GM21528 (cell line): Measurements from ENCODE around the gene ACTRT2.

Experiments
- ATAC-seq: cut with Tn5 transposase; IDR thresholded peaks from one replicate; pipeline ENCODE4 v1.9.1; 2021; ENCODE audit warnings: mild to moderate bottlenecking, moderate library complexity; ENCODE audit not compliant: unreplicated experiment, low FRiP score

Gene ACTRT2

DNA sequence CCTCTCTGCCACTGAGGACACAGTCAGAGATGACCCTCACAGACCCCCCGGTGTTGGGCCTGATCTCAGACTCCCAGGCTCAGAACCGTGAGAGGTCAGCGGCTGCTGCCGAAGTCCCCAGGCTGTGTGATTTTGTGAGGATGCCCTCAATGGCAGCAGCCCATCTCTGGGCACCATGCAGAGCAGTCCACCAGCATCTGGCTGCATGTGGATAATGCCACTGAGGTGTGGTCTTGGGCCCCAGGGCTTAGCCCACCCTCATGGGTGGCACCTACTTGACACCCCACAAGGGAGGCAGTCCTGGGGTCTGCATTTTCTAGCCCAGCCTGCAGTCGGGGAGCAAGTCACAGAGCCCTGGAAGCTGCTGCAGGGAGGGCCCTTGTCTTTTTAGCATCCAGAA is 5.5 kb upstream of the ACTRT2 start:
- no peak for ATAC-seq

DNA sequence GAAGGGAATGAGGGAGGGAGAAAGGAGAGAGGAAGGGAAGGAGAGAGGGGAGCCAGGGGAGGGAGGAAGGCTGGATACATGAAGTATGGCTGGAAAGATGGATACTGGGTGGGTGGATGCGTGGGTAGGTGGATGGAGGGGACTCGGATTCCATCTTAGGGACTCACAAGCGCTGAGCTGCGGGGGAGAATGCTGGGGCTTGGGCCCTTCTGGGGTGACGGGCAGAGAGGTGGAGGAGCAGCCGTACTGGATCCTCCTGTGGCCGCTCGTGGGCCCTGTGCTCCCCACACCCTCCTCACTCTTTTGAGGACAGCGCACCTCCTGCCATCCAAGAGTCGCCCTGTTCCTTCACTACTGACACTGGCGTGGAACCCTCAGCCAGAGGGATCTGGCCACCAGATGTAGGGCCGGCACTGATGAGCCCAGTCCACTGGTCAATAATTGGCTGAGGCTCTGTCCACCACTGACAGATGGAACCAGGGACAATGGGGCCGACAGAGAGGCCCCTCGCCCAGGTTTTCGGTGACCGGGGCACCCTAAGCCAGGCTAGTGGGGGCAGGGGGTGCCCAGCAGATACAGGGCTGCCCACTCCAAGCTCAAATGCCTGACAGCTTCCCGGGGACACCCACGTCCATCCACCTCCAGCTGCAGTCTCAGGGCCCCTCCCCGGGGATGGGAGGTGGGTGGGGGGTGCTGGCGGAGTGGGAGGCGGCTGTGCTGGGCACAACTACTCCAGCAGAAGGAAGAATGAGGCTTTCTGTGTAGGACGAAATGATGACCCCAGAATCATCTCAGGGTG is 4.4 kb upstream of the ACTRT2 start:
- no peak for ATAC-seq

DNA sequence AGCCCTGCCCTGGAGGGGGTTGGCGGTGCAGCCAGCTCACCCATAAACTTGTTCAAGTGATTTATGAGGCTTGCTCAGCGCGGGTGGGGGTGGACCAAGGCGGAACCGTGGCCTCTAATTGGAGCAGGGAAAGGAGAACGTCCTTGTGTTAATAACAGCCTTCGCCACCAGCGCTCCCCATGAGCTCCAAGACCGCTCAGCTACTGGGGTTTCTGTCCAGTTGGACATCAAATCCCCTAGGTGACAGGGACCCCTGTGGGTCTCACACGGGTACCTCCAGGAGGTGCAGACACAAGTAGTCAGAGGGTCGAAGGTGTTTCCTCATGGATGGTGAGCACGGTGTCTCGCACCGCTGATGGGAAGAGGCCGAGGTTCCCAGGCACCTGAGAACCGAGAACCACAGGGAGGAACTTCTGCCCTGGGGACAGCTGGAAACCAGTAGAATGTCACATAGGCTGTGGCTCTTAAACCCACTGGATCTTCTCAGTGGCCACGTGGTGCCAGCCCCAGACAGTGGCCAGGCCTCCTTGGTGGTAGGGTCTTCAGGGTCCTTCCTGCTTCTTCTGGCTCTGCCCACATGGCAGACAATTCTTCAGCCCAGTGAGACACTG is 3.7 kb upstream of the ACTRT2 start:
- no peak for ATAC-seq

DNA sequence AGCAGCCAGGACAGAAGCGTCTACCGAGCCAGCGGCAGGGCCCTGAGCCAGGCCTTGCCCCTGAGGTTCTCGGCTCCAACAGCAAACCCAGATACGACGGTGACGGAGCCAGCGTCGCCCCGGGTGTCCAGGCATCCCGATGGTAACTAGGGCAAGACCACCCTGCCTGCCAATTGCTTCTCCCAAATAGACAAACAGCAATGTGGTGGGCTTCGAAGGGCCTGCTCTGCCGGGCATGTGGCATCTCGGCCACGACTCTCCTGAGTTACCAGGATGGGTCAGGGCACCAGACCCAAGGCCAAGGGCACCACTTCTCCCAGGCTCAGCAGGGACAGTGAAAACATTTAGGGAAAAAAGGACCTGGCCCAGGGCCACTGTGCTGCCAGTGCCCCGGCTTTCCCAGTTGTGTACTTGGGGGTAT is 3.2 kb upstream of the ACTRT2 start:
- no peak for ATAC-seq

DNA sequence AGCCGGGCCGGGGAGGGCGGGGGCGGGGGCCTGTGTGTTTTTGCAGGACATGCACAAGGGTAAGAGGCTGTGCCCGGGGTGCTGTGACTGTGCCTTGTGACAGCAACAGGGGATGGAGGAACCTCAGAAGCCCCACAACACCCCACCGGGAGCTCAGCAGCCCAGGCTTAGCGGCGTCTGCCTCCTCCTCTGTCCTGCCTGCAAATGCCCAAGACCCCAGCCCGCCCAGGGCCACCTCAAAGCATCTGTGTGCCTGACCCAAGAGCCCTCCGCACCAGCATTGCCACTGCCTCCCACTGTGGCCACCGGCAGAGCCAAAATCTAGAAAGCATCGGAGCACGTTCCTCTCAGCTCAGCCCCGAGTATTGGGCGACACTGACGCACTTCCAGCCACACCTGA is 2.7 kb upstream of the ACTRT2 start:
- ATAC-seq, result no peak

DNA sequence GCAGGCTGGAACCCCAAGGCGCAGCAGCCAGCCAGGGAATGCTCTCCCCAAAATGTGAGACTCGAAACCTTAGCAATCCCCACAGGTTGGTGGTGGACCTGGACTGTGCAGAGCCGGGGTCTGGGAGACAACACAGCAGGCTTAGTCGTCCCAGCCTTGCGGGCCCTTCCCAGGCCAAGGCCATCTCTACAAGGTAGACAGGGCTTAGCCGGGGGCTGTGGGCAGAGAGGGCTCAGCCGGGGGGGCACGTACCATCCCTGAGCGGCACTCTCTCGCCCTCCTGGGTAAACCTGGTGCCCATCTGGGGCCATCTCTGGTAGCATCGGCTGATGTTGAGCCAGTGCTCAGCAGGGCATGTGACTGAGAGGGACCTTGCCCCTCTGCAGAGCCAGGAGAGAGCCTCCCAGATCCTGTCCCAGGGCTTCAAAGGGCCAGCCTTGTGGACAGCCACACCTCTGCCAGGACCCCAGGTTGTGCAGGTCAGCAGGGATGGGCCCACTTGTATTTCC is 2.2 kb upstream of the ACTRT2 start:
- no peak for ATAC-seq

DNA sequence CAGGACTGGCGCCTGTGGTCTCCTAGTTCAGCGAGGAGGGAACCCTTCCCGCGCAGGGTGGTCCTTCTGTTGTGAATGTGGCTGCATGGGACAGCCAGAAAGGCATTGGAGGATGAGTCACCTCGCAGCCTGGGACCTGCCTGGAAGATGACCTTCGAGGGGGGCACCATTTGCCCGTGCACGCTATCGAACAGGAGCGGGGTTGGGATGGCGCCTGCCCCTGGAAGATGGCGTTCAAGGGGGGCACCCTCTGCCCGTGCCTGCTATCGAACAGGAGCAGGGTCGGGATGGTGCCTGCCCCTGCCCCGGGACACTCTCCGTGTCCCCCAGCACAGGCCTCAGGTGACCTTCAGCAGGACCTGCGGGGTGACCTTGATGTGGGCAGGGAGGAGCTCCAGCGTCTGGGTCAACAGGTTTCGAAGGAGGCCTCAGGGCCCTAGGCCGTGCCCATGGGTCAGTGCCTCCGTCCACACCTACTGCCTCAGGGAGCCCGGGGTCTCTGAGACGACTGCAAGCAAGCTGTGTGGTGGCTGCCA is 1.7 kb upstream of the ACTRT2 start:
- ATAC-seq, result no peak

DNA sequence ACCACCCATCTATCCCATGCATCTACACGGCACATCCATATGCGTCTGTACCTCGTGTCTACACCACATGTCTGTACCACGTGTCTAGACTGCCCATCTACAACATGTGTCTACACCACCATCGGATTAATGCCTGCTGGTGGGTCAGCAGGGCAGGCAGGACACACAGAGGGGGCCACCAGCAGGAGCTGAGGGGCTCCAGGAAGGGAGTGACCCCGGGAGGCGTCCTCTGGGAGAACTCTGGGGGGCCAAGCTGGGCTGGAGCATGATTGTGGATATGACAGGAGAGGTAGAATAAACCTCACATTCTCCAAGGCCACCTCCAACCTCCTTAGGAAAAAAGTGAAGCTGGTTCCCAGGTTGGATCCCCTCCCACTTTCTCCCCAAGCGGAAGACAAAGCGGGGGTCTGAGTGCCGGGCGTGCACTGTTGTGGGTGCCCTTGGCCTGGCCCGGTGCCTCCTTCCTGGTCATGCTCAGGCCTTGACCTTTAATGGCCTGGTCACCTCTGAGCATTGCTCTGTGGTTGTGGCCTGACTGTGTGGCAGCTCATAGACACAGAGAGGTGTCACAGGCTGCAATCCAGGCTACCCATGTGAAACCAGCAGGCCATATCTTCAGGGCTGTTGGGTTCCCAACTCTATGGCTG is 881 bp upstream of the ACTRT2 start:
- ATAC-seq, result no peak

DNA sequence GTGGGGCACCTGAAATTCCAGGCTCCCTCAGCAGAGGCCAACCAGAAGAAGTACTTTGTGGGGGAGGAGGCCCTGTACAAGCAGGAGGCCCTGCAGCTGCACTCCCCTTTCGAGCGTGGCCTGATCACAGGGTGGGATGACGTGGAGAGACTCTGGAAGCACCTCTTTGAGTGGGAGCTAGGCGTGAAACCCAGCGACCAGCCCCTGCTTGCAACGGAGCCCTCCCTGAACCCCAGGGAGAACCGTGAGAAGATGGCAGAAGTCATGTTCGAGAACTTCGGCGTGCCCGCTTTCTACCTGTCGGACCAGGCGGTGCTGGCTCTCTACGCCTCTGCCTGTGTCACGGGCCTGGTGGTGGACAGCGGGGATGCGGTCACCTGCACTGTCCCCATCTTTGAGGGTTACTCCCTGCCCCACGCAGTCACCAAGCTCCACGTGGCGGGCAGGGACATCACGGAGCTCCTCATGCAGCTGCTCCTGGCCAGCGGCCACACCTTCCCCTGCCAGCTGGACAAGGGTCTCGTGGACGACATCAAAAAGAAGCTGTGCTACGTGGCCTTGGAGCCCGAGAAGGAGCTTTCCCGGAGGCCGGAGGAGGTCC is 634 bp downstream of the ACTRT2 start:
- no peak for ATAC-seq

DNA sequence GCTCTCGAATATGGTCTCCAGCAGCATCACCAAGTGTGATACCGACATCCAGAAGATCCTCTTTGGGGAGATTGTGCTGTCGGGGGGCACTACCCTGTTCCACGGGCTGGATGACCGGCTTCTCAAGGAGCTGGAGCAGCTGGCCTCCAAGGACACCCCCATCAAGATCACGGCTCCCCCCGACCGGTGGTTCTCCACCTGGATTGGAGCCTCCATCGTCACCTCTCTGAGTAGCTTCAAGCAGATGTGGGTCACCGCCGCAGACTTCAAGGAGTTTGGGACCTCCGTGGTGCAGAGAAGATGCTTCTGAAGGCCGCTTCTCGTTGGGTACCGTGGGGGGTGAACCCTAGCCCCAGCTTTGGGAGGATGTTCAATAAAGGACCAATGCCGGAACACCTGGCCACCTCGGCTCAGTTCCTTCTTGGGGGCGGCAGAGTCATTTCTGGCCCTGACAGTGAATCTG is 1.3 kb downstream of the ACTRT2 start:
- ATAC-seq, result no peak

DNA sequence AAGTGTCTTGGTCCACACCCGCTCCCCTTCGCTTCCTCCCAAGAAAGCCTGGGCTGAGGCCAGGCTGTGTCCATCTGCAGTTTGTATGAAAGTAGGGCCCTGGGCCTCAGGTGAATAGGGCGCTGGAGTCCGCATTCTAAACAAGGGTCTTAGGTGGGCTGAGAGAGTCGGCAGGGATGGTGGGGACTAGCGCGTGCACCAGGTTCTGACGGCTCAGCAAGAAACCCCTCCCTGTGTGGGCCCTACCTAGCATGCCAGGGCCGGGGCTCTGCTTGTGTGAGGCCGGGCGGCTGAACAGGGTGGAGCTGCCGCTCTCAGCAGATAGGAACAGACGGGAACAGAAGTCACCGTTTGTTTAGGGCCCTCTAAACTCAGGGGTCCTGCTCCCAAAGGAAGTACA is 1.7 kb downstream of the ACTRT2 start:
- no peak for ATAC-seq

DNA sequence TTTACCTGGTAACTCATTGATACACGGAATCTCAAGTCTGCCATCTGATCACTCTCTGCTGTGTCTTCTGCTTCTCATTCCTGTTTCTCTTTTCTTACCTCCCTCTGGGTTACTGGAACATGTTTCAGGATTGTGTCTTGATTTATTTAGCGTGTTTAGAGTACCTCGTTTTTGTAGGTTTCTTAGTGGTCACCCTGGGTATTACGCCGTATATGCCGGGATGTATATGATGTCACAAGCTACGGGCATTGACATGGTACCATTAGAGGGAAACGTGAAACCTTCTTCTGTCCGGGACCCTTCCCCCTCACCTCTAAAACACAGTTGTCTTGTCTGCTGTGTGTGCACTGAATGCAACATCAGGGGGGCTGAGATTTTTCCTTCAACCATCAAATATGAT is 2.8 kb downstream of the ACTRT2 start:
- no peak for ATAC-seq

DNA sequence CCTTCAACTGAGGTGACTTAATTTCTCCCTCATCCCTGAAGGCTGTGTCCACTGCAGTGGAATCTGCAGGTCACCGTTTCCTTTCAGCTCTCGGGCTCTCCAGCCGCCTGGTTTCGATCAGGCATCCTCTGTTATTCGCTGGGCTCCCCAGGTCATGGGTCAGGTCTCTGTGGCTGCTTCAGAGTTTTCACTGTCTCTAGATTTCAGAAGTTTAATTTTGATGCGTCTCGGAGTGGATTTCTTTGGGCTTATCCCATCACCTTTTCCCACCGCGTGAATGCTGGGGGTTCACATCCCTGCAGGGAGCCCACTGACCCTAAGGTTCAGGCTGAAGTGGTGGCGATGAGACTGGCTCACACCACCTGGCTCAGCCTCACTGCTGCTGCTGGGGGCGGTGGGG is 3.3 kb downstream of the ACTRT2 start:
- no peak for ATAC-seq

DNA sequence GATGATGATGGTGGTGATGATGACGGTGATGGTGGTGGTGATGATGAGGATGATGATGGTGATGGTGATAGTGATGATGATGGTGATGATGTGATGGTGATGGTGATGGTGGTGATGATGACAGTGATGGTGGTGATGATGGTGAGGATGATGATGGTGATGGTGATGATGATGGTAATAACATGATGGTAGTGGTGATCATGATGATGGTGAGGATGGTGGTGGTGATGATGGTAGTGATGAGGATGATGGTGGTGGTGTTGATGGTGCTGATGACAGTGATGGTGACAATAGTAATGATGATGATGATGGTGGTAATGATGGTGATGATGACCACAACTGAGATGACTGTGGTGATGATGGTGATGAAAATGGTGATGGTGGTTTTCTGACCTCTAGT is 4.9 kb downstream of the ACTRT2 start:
- no peak for ATAC-seq

DNA sequence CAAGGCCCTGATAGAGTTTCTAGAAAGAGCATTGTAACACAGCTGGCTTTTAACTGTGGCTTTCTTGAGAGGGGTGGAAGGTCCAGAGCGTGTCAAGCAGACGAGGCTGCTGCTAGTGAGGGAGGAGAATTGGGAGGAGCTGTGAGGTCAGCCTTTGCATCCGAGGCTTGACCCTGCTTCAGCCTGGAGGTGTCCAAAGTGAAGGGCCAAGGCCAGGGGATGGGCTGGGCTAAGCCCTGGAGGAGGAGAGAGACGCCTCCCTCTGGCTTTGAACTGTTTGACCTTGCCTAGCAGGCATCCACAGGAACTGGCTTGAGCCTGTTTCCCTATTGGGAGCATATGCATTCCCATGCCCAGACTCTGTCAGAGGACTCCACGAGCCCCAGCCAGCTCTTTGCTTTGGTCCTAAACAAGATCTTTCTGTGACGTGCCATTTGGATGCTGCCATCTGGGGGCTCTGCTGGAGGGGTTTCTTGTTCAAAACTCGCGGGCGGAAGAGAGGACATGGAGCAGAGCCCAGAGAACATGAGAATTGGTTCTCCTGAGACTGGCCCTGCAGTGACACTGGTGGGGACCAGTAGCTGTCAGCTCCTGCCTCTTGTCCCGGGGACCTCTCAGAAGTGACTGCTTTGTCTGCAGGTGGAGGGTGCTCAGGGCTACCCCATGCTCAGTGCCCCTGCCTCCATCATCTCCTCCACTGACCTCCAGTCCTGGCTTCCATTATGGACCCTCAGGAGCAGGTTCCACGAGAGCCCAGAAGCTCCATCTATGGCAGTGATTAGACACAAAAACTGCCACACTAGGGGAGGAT is 5.5 kb downstream of the ACTRT2 start:
- no peak for ATAC-seq

DNA sequence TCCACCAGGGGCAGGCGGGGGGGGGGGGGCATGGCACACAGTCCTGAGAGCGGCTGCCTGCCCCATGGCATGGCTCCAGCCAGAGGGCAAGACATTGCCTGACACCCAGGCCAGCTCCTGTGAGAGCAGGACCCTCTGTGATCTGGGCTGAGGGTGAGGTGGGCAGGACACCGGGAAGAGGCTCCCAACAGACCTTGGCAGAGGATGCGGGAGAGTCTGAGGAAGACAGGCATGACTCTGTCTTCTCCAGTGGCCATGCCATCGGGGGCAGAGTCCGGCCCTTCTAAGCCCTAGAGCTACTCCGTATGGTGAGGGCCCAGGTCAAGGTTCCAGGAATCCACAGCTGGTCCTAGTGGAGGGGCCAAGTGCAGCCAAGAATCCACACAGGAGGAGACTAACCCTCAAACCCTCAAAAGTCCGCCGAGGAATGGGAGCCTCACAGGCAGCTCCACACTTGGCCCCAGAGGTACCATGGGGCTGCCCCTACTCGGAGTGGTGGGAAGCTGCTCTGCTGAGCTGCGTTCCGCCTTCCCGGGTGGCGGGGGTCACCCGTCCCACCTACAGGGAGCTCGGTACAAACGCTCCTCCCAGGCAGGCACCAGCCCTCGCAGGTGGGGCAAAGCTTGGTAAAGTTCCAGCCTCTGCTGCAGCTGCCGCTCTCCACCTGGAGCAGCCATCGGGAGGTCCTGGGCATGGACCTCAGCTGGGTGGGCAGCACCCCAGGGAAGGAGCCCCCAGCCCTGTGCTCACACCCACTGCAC is 6.5 kb downstream of the ACTRT2 start:
- no peak for ATAC-seq

DNA sequence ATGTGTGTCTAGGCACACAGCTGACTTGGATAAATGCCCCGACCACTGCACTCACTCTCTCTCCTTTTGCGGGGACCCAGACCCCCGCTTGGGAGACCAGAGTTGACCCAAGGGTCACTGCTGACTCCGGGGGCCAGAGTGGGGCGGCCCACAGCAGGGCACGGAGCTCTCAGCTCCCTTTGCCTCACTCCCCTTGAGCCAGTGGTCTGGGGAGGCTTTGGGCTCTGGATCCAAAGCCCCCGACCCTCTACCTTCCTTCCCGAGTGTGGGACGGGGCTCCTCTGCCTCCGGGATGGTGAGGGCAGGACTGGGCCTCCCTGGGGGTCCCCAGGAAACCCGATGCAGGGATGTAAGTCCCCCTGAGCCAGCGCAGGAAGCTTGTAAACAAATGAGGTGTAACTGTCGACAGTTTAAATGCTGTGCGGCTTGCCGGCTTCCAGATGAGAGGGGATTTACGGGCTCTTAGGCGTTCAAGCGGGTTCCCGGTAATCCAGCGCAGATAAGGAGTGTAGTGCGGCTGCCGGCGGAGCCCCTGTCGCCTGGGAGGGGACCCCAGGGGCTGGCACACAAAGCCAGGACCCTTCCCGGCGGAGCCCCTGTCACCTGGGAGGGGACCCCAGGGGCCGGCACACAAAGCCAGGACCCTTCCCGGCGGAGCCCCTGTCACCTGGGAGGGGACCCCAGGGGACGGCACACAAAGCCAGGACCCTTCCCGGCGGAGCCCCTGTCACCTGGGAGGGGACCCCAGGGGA is 7.4 kb downstream of the ACTRT2 start:
- no peak for ATAC-seq

DNA sequence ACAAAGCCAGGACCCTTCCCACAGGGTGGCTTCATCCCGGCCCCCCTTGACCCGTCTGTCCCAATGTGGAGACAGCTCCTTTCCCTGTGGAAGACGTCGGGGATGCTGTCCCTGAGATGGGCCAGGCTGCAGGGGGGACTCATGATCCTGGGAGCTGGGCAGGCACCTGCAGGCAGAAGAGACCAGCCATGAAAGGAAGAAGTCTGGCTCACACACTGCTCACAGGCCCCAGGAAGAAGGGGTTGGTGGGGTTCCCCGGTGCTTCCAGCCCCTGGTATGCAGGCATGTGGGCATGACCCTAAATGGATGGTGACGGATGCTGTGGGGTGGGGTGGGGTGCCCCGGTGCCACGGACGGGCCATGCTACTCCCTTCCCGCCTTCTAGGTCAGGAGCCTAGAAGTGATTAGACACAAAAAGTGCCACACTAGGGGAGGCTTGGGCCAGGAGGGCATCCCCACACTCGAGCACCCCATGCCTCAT is 8.3 kb downstream of the ACTRT2 start:
- no peak for ATAC-seq
